ENCODE data around the gene PAQR5. TPM values are rescaled to one million over a fixed set of nuclear protein-coding genes. Genes with fewer than 3 reads are reported as not detected.
"Not testable (repeated sequence)": the region's sequence is repeated elsewhere in the genome, so short reads cannot be mapped to it uniquely, and the experiment has no call there.

Gene PAQR5
- total RNA-seq, 1 experiment from 2014 or later, result 4.9 TPM

DNA sequence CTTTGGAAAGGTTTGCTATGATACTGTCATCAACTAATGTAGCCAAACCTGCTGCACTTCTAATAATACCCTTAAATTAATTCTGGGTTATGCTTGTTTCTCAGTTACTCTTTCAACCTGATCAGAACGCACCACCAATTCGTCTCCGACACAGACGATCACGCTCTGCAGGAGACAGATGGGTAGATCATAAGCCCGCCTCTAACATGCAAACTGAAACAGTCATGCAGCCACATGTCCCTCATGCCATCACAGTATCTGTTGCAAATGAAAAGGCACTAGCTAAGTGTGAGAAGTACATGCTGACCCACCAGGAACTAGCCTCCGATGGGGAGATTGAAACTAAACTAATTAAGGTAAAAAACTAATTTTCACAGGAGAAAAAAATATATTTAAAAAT lies 146.0 kb downstream of the PAQR5 start:
- no peaks in the 10 kb centered on the region for H3K79me2 ChIP-seq (ENCODE audit: low read depth)
- no peak overlapping the region for H3K27ac ChIP-seq
- peaks cover 8% of the 10 kb centered on the region; the same call in 1 of the 2 replicates for H3F3A ChIP-seq (ENCODE audit: insufficient read depth, low read depth)
- DNase-seq, result no peak
- no peak overlapping the region for H3K4me2 ChIP-seq
- H2AFZ ChIP-seq, result no peak overlapping the region
- no TSS peak for BruUV-seq (replicated peaks)
- H3K36me3 ChIP-seq (ENCODE audit: low read depth), result peaks cover 27% of the 10 kb centered on the region
- ChIA-PET CTCF (no interaction called here), POLR2A (ENCODE audit: unreplicated experiment) (no interaction called here)
- H3K4me1 ChIP-seq (replicated peaks; ENCODE audit: insufficient read depth), result no peaks in the 10 kb centered on the region
- intact Hi-C loops (cut with micrococcal nuclease; ENCODE audit: unreplicated experiment), result no loop called here
- no peaks in the 10 kb centered on the region; the same call in 1 of the 2 replicates for H4K20me1 ChIP-seq (ENCODE audit: insufficient read depth)
- no peaks in the 10 kb centered on the region for H3K9me2 ChIP-seq (ENCODE audit: insufficient read depth)
- TF ChIP-seq, protein P1, sequence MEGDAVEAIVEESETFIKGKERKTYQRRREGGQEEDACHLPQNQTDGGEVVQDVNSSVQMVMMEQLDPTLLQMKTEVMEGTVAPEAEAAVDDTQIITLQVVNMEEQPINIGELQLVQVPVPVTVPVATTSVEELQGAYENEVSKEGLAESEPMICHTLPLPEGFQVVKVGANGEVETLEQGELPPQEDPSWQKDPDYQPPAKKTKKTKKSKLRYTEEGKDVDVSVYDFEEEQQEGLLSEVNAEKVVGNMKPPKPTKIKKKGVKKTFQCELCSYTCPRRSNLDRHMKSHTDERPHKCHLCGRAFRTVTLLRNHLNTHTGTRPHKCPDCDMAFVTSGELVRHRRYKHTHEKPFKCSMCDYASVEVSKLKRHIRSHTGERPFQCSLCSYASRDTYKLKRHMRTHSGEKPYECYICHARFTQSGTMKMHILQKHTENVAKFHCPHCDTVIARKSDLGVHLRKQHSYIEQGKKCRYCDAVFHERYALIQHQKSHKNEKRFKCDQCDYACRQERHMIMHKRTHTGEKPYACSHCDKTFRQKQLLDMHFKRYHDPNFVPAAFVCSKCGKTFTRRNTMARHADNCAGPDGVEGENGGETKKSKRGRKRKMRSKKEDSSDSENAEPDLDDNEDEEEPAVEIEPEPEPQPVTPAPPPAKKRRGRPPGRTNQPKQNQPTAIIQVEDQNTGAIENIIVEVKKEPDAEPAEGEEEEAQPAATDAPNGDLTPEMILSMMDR (conservative IDR thresholded peaks at IDR 0.05), result no peak
- no peak for TF ChIP-seq EZH2 (IDR thresholded peaks at IDR 0.05; ENCODE audit: low read depth)
- no peaks in the 10 kb centered on the region for H3K9me3 ChIP-seq (ENCODE audit: insufficient read depth, low read depth)
- H3K4me3 ChIP-seq, result no peak overlapping the region
- H3K27me3 ChIP-seq (ENCODE audit: insufficient read depth, low read depth), result no peaks in the 10 kb centered on the region

DNA sequence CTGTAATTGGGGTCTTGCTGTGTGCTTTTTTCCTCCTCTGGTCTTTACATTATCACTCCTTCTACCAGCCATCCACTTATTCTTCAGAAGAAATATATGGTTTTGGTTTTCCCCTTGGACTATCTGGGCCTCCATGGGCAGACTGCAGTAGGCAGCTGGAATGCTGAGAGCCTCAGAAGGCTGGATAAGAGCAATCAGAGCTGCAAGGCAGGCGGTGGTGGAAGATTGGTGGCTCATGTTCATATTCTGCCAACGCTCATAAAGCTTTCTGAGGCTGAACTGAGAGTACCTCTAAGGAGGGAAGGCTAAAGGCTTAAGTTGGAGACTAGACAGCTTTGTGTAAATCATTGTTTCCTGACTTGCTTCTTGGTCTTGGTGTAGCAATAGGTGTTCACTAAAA lies 148.2 kb downstream of the PAQR5 start:
- TF ChIP-seq EZH2 (IDR thresholded peaks at IDR 0.05; ENCODE audit: low read depth), result no peak
- TF ChIP-seq, protein P1 (conservative IDR thresholded peaks at IDR 0.05), result no peak
- CTCF ChIA-PET, result interaction anchor here (0.6 to 0.9 kb wide), 2 partner anchors 19 to 53 kb away, joined by 5 to 9 read pairs; no protein-coding TSS in a partner anchor

DNA sequence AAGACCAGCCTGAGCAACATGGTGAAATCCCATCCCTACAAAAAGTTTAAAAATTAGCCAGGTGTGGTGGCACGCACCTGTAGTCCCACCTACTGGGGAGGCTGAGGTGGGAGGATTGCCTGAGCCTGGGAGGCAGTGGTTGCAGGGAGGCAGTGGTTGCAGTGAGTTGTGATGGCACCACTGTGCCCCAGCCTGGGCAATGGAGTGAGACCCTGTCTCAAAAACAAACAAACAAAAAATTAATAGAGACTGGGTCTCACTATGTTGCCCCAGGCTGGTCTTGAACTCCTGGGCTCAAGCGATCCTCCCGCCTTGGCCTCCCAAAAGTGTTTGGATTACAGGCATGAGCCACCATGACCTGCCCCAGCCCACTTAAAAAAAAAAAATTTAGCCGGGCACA lies 151.5 kb downstream of the PAQR5 start:
- H3K9me3 ChIP-seq (ENCODE audit: insufficient read depth, low read depth); H3K4me2 ChIP-seq; H3K27ac ChIP-seq; CTCF ChIA-PET; H3K4me3 ChIP-seq; DNase-seq; H2AFZ ChIP-seq; BruUV-seq (replicated peaks); H3K27me3 ChIP-seq (ENCODE audit: insufficient read depth, low read depth); H3K9me2 ChIP-seq (ENCODE audit: insufficient read depth); POLR2A ChIA-PET (ENCODE audit: unreplicated experiment): not testable (repeated sequence)
- peaks cover 26% of the 10 kb centered on the region for H3K79me2 ChIP-seq (ENCODE audit: low read depth)
- peaks cover 33% of the 10 kb centered on the region; the same call in 1 of the 2 replicates for H3F3A ChIP-seq (ENCODE audit: insufficient read depth, low read depth)
- peaks cover 24% of the 10 kb centered on the region for H3K36me3 ChIP-seq (ENCODE audit: low read depth)
- intact Hi-C loops (cut with micrococcal nuclease; ENCODE audit: unreplicated experiment), result loop anchor here (5.0 kb wide), 1 partner anchor 38 kb away; the partner anchor contains the start of gene KIF23
- peaks cover 23% of the 10 kb centered on the region for H4K20me1 ChIP-seq (ENCODE audit: insufficient read depth)
- peaks cover 17% of the 10 kb centered on the region for H3K4me1 ChIP-seq (replicated peaks; ENCODE audit: insufficient read depth)

More for the DNA sequence above, 148.2 kb downstream of the PAQR5 start:
- BruUV-seq (replicated peaks), result no TSS peak
- Histone ChIP-seq H3K9me2 (ENCODE audit: insufficient read depth) (no peaks in the 10 kb centered on the region), H3K9me3 (ENCODE audit: insufficient read depth, low read depth) (no peaks in the 10 kb centered on the region), H2AFZ (no peak overlapping the region), H3K4me3 (no peak overlapping the region), H3K27me3 (ENCODE audit: insufficient read depth, low read depth) (no peaks in the 10 kb centered on the region), H3K4me1 (replicated peaks; ENCODE audit: insufficient read depth) (peaks cover 2% of the 10 kb centered on the region; the same call in 1 of the 2 replicates), H3F3A (ENCODE audit: insufficient read depth, low read depth) (peaks cover 15% of the 10 kb centered on the region; the same call in 1 of the 2 replicates), H3K36me3 (ENCODE audit: low read depth) (peaks cover 22% of the 10 kb centered on the region; the same call in 1 of the 2 replicates), H3K27ac (no peak overlapping the region), H3K79me2 (ENCODE audit: low read depth) (no peaks in the 10 kb centered on the region), H3K4me2 (no peak overlapping the region), H4K20me1 (ENCODE audit: insufficient read depth) (no peaks in the 10 kb centered on the region; the same call in 1 of the 2 replicates)
- intact Hi-C loops (cut with micrococcal nuclease; ENCODE audit: unreplicated experiment), result no loop called here
- POLR2A ChIA-PET (ENCODE audit: unreplicated experiment), result no interaction called here
- no peak for DNase-seq
